Measurements from ENCODE around the gene DNAI2.

The DNAI2 gene

GRCh38 chr17:74304184-74304583, 30.1 kb downstream of the DNAI2 start:
- DNase-seq (ENCODE audit: extremely low read depth in 1 of 2, low read depth in 1 of 2): no peak

GRCh38 chr17:74305865-74306654, 32.0 kb downstream of the DNAI2 start:
- DNase-seq (ENCODE audit: extremely low read depth in 1 of 2, low read depth in 1 of 2): no peak

GRCh38 chr17:74307984-74308773, 34.1 kb downstream of the DNAI2 start:
- no peak for DNase-seq (ENCODE audit: extremely low read depth in 1 of 2, low read depth in 1 of 2)

GRCh38 chr17:74309902-74310301, 35.9 kb downstream of the DNAI2 start:
- no peak for DNase-seq (ENCODE audit: extremely low read depth in 1 of 2, low read depth in 1 of 2)

- no peak for DNase-seq (ENCODE audit: extremely low read depth in 1 of 2, low read depth in 1 of 2)
Measured at GRCh38 chr17:74314877-74315276, 40.8 kb downstream of the DNAI2 start.

- no peak for DNase-seq (ENCODE audit: extremely low read depth in 1 of 2, low read depth in 1 of 2)
Measured at GRCh38 chr17:74316220-74316619, 42.2 kb downstream of the DNAI2 start.

- no peak for DNase-seq (ENCODE audit: extremely low read depth in 1 of 2, low read depth in 1 of 2)
Measured at GRCh38 chr17:74317071-74317470, 43.0 kb downstream of the DNAI2 start.

- no peak for DNase-seq (ENCODE audit: extremely low read depth in 1 of 2, low read depth in 1 of 2)
Measured at GRCh38 chr17:74318391-74318790, 44.4 kb downstream of the DNAI2 start.

GRCh38 chr17:74324521-74324920, 50.5 kb downstream of the DNAI2 start:
- no peak for DNase-seq (ENCODE audit: extremely low read depth in 1 of 2, low read depth in 1 of 2)

- no peak for DNase-seq (ENCODE audit: extremely low read depth in 1 of 2, low read depth in 1 of 2)
Measured at GRCh38 chr17:74325376-74325742, 51.3 kb downstream of the DNAI2 start.

- DNase-seq (ENCODE audit: extremely low read depth in 1 of 2, low read depth in 1 of 2): peak; percentile 31 to 45
Measured at GRCh38 chr17:74325743-74326379, 51.8 kb downstream of the DNAI2 start, which contains the start of gene KIF19. Gene KIF19 (plus strand): TSS chr17:74326226. CDS start chr17:74326350, 124 bp downstream.

- DNase-seq (ENCODE audit: extremely low read depth in 1 of 2, low read depth in 1 of 2): no peak
Measured at GRCh38 chr17:74326506-74326905, 52.5 kb downstream of the DNAI2 start.

- no peak for DNase-seq (ENCODE audit: extremely low read depth in 1 of 2, low read depth in 1 of 2)
Measured at GRCh38 chr17:74328487-74328886, 54.5 kb downstream of the DNAI2 start.

- no peak for DNase-seq (ENCODE audit: extremely low read depth in 1 of 2, low read depth in 1 of 2)
Measured at GRCh38 chr17:74329378-74329777, 55.3 kb downstream of the DNAI2 start.

GRCh38 chr17:74330446-74330845, 56.4 kb downstream of the DNAI2 start:
- no peak for DNase-seq (ENCODE audit: extremely low read depth in 1 of 2, low read depth in 1 of 2)

- no peak for DNase-seq (ENCODE audit: extremely low read depth in 1 of 2, low read depth in 1 of 2)
Measured at GRCh38 chr17:74332017-74332650, 58.1 kb downstream of the DNAI2 start.

GRCh38 chr17:74332763-74333283, 58.8 kb downstream of the DNAI2 start:
- no peak for DNase-seq (ENCODE audit: extremely low read depth in 1 of 2, low read depth in 1 of 2)

GRCh38 chr17:74334393-74335039, 60.5 kb downstream of the DNAI2 start:
- no peak for DNase-seq (ENCODE audit: extremely low read depth in 1 of 2, low read depth in 1 of 2)

- no peak for DNase-seq (ENCODE audit: extremely low read depth in 1 of 2, low read depth in 1 of 2)
Measured at GRCh38 chr17:74335529-74336062, 61.6 kb downstream of the DNAI2 start.

- no peak for DNase-seq (ENCODE audit: extremely low read depth in 1 of 2, low read depth in 1 of 2)
Measured at GRCh38 chr17:74336307-74336706, 62.3 kb downstream of the DNAI2 start.
